HG03342 (cell line): ENCODE measurements around the gene BBLN.
"Not testable (repeated sequence)": the region's sequence is repeated elsewhere in the genome, so short reads cannot be mapped to it uniquely, and the experiment has no call there.

Source experiments
- ATAC-seq: cut with Tn5 transposase; IDR thresholded peaks from one replicate; pipeline ENCODE4 v1.9.1; 2021; ENCODE audit warnings: mild to moderate bottlenecking, moderate library complexity; ENCODE audit not compliant: unreplicated experiment

The BBLN gene

GRCh38 chr9:128124451-128124850 lies 35.6 kb upstream of the BBLN start:
- no peak for ATAC-seq

GRCh38 chr9:128124873-128125579 lies 35.0 kb upstream of the BBLN start:
- ATAC-seq, result no peak

DNA sequence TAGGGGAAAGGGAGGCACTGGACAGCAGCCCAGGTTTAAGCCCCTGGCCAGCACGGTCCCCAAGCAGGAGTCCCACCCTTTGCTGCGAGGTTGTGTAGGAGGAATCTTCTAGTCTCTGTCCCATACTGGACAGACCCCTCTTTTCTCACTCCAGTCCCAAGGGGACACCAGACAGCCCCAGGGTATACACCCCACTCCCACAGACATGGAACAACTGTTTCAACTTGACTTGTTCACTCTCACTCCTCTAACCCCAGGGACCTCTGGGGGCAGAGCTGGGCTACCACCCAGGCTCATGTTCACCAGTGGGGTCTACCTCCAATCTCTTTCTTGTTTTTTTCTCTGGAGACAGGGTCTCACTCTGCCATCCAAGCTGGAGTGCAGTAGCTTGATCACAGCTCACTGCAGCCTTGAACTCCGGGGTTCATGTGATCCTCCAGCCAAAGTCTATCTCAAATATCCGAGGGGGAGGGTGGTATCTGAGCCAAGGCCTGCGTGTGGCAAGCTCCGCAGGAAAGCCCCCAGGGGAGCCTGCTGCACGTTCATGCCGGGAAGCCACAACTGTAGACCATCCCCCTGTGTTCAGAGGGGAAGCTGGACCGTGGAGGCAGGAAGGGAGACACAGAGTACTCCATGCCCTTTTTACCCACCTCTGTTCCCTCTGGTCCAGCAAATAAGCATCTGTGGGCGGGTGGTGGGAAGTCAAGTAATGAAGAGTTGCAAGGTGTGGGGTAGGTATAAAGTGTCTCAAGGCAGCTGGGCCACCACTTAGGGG lies 34.3 kb upstream of the BBLN start:
- no peak for ATAC-seq

- ATAC-seq, result peak; percentile 53
Measured at GRCh38 chr9:128127568-128127989, 32.5 kb upstream of the BBLN start, which contains the start of gene PTGES2. Gene PTGES2 (minus strand): TSS chr9:128127729. CDS start chr9:128127717, 12 bp downstream.

DNA sequence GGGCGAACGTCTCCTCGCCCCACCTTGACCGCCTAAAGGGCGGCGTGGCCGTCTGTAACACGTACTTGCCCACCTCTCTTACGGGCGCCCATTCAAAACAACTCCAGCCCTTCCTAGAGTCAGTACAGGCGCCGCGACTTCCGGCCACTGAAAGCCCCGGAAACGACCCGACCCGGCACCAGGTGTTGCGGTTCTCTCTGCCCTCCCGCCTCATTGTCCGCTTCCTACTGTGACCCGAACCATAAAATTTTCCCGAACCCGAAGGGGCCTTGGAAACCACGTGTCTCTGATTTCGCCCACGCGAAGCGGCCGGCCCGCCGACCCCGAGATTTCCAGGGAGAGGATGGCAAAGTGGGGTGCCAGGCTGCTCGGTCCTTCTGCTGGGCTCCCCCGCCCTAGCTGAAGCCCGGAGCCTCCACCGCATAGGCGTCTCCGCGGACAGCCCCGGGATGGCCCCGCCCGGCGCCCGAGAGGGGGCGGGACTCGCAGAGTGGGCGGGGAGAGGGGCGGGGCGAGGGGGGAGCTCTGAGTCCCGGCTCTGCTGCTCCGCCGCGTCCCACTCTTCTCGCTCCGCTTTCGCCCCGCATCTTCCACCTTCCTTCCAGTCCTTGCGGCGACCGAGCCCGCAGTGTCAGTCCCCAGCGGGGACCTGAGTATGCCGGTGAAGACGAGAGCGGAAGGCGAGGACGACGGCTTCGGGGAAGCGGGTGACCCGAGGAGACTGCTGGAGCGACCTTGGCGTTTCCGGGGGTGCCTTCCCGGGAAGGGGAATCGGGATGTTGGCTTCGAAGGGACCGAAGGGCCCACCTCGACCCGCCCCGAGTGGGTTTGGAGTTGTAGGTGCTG lies 31.9 kb upstream of the BBLN start:
- peak; percentile 66 for ATAC-seq

- ATAC-seq, result no peak
Measured at GRCh38 chr9:128128836-128129590, 31.1 kb upstream of the BBLN start.

GRCh38 chr9:128129976-128130590 lies 30.0 kb upstream of the BBLN start:
- ATAC-seq, result not testable (repeated sequence)

DNA sequence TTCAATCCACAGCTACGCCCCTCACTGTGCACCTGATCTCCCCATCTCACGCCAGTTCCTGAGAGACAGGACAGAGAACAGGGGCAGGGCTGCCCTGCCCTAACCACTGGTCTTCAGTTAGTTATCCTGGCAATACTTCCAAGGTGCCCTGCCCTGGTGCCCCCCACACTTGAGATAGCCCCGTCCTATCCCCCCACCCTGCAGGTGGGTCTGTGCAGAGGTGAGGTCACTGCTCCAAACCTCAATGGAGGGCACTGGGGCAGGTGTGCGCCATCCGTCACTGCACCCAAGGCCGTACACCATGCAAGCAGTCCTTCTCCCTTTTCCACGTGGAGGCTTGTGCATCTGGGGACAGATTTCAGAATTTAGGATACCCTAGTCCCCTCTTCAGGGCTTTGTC lies 29.4 kb upstream of the BBLN start:
- ATAC-seq, result not testable (repeated sequence)

DNA sequence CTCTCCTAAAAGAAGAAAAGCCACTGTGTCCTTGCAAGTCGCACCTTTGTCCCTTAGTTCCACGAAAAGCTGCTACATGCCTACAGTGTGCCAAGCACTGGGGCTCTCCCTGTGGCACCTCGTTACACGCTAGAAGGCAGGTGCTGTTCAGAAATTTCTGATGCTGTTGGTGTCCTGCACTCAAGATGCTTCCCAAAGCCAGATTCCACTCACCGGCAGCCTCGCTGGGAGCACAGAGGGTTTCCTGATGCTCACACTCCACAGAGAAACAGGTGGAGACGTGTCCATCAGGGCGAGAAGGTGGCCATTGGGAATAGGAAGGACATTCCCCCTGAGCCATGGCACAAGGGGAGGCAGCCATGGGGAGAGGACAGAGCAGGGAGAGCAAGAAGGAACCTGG lies 28.7 kb upstream of the BBLN start:
- ATAC-seq, result not testable (repeated sequence)

DNA sequence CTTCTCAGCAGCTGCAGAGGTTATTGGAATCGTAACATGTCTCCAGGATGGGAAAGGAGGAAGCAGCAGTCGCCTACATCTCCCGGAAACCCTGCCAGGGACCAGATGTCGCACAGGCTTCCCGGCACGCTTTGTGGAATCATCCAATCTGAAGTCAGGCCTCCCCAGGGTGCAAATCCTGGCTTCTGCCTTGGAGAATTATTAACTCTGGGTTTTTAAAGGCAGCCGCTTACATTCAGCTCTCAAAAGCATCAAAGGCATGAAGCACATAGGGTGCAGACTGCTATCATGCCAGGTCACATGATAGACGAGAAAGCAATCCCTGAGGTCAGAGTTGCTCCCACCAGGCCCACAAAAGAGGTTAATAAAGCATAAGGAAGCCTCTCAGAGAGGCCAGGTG lies 27.9 kb upstream of the BBLN start:
- ATAC-seq, result not testable (repeated sequence)

DNA sequence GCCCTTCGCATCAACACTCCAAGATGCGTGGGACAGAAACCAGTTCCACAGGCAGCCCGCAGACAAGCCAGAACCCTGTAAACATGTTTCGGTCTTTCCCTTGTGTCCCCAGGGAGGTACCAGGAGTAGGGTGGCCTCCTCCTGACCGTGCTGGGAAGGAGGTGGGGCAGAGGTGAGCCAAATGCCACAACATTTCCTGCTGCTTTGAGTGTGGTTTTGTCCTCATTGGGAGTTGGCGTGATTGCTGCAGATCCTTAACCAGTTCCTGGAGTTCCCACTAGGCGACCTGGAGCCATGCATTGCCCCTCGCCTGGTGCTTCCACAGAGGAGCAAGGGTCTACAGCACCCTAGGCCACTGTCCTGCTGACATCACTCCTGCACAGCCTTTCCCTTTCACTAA lies 24.5 kb upstream of the BBLN start:
- ATAC-seq, result not testable (repeated sequence)

GRCh38 chr9:128136816-128137793 lies 23.0 kb upstream of the BBLN start:
- ATAC-seq, result no peak

DNA sequence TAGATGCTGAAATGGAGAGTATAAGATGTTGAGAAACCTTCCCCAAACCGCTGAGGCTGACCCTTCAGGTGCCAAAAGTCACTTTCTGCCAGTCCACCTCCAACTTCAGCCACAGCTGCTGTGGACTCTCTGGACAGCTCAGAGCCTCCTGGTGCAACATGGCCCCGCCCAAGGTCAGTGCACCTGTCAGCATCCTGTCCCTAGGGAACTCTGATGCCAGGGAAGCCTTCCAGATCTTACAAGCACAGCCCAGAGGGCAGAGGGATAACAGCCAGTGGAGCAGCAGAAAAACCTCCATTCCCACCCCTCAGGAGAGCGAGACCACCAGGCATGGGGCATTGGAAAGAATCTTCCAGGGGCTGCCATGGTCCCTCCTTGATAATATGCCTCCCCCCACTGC lies 22.1 kb upstream of the BBLN start:
- ATAC-seq, result no peak

- no peak for ATAC-seq
Measured at GRCh38 chr9:128139621-128140020, 20.4 kb upstream of the BBLN start.

DNA sequence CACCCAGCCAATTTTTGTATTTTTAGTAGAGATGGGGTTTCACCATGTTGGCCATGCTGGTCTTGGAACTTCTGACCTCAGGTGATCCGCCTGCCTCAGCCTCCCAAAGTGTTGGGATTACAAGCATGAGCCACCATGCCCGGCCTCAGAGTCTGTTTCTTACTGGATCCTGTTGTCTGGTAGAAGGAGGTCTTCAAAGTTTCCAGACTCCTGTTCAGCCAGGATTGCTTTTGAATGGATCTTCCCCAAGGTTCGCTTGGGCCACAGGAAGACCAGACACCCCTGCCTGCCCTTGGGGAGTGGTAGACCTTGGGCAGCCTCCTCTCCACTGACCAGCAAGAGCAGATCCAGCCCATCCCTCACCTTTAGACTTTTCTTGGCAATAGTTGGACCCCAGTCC lies 18.5 kb upstream of the BBLN start:
- no peak for ATAC-seq

- ATAC-seq, result no peak
Measured at GRCh38 chr9:128142061-128142460, 18.0 kb upstream of the BBLN start.

DNA sequence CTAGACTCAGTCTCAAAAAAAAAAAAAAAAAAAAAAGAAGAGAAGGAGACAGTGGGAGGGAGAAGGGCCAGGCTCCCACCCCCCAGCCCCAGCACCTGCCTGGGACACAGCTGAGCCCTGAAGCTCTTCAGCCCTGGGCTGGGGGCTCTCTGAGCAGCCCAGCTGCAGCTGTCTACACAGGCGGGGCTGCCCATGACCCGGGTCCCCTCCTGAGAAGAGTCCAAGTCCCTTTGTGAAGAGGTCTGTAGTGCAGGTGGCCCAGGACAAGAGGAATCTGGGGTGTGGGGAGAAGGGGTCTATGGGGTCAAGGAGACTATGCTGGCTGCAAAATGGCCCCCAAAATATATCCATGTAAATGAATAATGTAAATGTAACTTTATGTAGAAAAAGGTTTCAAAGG lies 17.5 kb upstream of the BBLN start:
- no peak for ATAC-seq

DNA sequence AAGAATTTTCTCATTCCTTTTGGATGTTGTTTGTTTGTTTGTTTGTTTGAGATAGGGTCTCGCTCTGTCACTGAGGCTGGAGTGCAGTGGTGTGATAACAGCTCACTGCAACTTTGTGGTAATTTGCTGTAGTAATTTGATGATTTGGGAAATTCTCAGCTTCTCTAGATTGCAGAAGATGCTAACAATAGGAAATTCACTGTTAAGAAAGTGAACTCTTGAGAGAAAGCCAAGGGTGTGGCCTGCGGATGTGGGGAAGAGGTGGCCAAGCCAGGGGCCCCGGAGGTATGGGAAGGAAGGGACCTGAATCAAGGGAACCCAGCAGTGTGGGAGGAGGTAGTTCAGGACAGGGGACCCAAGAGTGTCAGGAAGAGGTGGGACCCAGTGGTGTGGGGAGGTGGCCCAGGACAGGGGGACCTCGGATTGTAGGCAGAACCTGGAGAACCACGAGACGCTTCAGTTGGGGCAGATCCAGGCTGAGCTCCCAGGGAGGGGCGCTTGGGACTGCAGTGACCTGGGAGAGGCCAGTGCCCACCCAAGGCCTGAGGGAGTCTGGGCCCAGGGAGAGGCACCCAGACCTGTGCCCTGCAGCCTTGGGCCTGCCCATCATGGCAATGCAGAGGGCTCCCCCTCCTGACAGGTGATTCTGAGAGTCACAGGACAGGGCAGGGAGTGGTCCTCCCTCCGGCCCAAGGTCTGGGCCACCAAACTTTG lies 16.4 kb upstream of the BBLN start:
- no peak for ATAC-seq
